ENCODE results near the gene VAPB. TPM values are rescaled to one million over a fixed set of nuclear protein-coding genes. Genes with fewer than 3 reads are reported as not detected.

VAPB gene
- total RNA-seq, 2 donors from 2014 or later: 20.2 to 21.8 TPM

DNA sequence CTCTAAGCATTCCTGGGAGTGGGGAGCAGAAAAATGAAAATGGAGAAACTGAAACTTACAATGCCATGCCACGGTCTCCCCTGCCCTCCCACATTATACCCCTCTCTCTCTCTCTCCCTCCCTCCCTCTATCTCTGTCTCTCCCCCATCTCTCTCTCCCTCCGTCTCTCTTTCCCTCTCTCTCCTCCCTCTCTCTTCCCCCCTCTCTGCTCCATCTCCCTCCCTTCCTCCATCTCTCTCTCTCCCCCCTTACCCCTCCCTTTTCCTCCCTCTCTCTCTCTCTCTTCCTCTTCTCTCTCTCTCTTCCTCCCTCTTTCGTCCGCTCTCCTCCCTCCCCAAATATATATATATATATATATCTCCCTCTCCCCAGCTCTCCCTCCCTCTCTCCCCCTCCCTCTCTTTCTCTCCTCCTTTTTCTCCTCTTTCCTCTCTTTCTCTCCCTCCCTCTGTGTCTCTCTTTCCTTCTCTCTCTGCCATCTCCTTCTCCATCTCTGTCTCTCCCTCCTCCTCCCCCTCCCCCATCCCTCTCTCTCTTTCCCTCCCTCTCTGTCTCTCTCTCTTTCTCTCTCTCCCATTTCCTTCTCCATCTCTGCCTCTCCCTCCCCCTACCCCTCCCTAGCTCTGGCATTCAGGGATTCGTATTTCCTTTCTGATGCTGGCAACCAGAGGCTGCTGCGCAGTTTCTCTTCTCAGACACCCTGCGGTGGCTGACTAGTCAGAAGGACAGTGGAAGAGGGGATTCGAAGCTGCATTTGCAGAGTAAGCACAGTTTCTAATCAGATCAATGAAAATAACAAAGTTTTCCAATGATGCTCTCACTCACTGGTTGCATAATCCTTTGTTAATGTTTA, 13.9 kb upstream of the VAPB start:
- no peaks in the 10 kb centered on the region for H3K27me3 ChIP-seq
- no peaks in the 10 kb centered on the region for H3K9me3 ChIP-seq
- no peak for DNase-seq (ENCODE audit: low spot score)
- no peak for TF ChIP-seq CTCF (IDR thresholded peaks at IDR 0.05)
- H3K36me3 ChIP-seq: no peaks in the 10 kb centered on the region
- no peak overlapping the region for H3K27ac ChIP-seq
- no peak overlapping the region for H3K4me3 ChIP-seq
- no peaks in the 10 kb centered on the region for H3K4me1 ChIP-seq

GRCh38 chr20:58375759-58376352, 13.2 kb upstream of the VAPB start:
- DNase-seq (ENCODE audit: low spot score): no peak
- H3K27ac ChIP-seq: no peak overlapping the region

DNA sequence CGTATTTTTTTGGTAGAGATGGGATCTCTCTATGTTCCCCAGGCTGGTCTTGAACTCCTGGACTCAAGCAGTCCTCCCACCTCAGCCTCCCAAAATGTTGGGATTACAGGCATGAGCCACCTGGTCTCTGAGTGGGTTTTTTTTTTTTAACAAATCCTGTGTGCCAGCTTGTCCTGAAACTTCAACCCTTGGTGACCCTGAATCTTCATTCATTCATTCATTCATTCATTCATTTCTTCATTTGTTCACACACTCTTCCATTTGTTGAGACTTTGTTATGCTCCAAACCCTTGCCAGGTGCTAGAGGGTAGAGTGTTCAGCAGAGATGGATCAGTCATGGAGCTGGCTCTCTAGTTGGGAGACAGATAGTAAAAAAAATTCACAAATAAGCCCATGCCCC, 12.0 kb upstream of the VAPB start:
- no peak for TF ChIP-seq CTCF (IDR thresholded peaks at IDR 0.05)
- H3K4me3 ChIP-seq: no peak overlapping the region
- no peaks in the 10 kb centered on the region for H3K27me3 ChIP-seq
- no peaks in the 10 kb centered on the region for H3K36me3 ChIP-seq
- no peaks in the 10 kb centered on the region for H3K9me3 ChIP-seq
- no peak for DNase-seq (ENCODE audit: low spot score)
- no peak overlapping the region for H3K27ac ChIP-seq
- no peaks in the 10 kb centered on the region for H3K4me1 ChIP-seq

More at GRCh38 chr20:58375759-58376352, 13.2 kb upstream of the VAPB start:
- Histone ChIP-seq H3K27me3 (no peaks in the 10 kb centered on the region), H3K4me3 (no peak overlapping the region), H3K36me3 (no peaks in the 10 kb centered on the region), H3K4me1 (no peaks in the 10 kb centered on the region), H3K9me3 (no peaks in the 10 kb centered on the region)
- no peak for TF ChIP-seq CTCF (IDR thresholded peaks at IDR 0.05)

DNA sequence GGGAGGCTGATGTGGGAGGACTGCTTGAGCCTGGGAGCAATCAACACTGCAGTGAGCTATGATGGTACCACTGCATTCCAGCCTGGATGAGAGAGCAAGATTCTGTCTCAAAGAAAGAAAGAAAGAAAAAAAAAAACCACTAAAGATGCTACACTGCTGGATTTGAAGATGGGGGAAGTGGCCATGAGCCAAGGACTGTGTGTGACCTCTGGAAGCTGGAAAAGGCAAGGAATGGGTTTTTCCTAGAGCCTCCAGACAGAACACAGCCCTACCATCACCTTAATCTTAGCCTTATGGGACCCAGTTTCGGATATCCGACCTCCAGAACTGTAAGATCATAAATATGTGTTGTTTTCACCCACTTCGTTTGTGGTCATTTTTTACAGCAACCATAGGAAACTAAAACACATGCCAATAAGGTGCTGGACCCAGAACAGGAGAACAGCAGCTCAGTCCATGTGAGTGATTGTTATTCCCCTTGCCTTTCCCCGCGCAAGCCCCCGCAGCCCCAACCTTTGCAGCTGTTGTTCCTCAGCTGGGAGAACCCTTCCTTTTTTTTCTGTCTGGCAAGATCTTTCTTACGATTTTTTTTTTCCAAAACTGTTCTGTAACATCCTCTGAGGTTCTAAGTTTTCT, 11.1 kb upstream of the VAPB start:
- DNase-seq (ENCODE audit: low spot score): no peak
- Histone ChIP-seq H3K27me3 (no peaks in the 10 kb centered on the region), H3K27ac (no peak overlapping the region), H3K9me3 (no peaks in the 10 kb centered on the region), H3K4me1 (no peaks in the 10 kb centered on the region), H3K4me3 (no peak overlapping the region), H3K36me3 (no peaks in the 10 kb centered on the region)
- TF ChIP-seq CTCF (IDR thresholded peaks at IDR 0.05): no peak

DNA sequence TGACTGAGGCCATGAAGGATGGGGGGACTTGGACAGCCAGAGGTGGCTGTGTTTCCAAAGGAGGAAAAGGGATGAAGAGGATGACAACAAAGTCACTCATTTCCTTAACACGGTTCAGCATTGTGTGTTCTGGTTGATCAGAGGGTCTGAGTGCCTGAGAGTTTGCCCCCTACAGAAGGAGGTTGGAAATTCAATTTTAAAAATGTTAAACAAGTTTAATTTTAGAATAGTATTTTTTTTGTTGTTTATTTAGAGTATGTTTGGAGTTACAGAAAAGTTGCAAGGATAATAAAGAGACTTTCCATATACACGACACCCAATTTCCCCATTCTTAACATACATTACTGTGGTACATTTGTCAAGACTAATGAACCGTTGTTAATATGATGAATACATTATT, 10.3 kb upstream of the VAPB start:
- no peaks in the 10 kb centered on the region for H3K4me1 ChIP-seq
- H3K9me3 ChIP-seq: no peaks in the 10 kb centered on the region
- TF ChIP-seq CTCF (IDR thresholded peaks at IDR 0.05): no peak
- no peak for DNase-seq (ENCODE audit: low spot score)
- H3K4me3 ChIP-seq: no peak overlapping the region
- no peak overlapping the region for H3K27ac ChIP-seq
- H3K36me3 ChIP-seq: no peaks in the 10 kb centered on the region
- H3K27me3 ChIP-seq: no peaks in the 10 kb centered on the region

All from right atrium auricular region (tissue), 2 donors.